Measurements from ENCODE around the gene BCL11B.

BCL11B gene

GRCh38 chr14:99254328-99255009 is 17.5 kb downstream of the BCL11B start:
- H3K4me3 ChIP-seq (replicated peaks; ENCODE audit: low read depth, low read length): no peak overlapping the region
- TF ChIP-seq, protein P1, sequence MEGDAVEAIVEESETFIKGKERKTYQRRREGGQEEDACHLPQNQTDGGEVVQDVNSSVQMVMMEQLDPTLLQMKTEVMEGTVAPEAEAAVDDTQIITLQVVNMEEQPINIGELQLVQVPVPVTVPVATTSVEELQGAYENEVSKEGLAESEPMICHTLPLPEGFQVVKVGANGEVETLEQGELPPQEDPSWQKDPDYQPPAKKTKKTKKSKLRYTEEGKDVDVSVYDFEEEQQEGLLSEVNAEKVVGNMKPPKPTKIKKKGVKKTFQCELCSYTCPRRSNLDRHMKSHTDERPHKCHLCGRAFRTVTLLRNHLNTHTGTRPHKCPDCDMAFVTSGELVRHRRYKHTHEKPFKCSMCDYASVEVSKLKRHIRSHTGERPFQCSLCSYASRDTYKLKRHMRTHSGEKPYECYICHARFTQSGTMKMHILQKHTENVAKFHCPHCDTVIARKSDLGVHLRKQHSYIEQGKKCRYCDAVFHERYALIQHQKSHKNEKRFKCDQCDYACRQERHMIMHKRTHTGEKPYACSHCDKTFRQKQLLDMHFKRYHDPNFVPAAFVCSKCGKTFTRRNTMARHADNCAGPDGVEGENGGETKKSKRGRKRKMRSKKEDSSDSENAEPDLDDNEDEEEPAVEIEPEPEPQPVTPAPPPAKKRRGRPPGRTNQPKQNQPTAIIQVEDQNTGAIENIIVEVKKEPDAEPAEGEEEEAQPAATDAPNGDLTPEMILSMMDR (IDR thresholded peaks at IDR 0.05; ENCODE audit: low read depth, low read length, missing control alignments): no peak
- DNase-seq (ENCODE audit: extremely low read depth, low read depth): no peak

- no peak for DNase-seq (ENCODE audit: extremely low read depth, low read depth)
- TF ChIP-seq, protein P1 (IDR thresholded peaks at IDR 0.05; ENCODE audit: low read depth, low read length, missing control alignments): no peak
- no peak overlapping the region for H3K4me3 ChIP-seq (replicated peaks; ENCODE audit: low read depth, low read length)
Observed at GRCh38 chr14:99253890-99254289, 18.1 kb downstream of the BCL11B start.

GRCh38 chr14:99252940-99253868 is 18.8 kb downstream of the BCL11B start:
- no peak for DNase-seq (ENCODE audit: extremely low read depth, low read depth)
- H3K4me3 ChIP-seq (replicated peaks; ENCODE audit: low read depth, low read length): no peak overlapping the region
- TF ChIP-seq, protein P1 (IDR thresholded peaks at IDR 0.05; ENCODE audit: low read depth, low read length, missing control alignments): no peak

DNA sequence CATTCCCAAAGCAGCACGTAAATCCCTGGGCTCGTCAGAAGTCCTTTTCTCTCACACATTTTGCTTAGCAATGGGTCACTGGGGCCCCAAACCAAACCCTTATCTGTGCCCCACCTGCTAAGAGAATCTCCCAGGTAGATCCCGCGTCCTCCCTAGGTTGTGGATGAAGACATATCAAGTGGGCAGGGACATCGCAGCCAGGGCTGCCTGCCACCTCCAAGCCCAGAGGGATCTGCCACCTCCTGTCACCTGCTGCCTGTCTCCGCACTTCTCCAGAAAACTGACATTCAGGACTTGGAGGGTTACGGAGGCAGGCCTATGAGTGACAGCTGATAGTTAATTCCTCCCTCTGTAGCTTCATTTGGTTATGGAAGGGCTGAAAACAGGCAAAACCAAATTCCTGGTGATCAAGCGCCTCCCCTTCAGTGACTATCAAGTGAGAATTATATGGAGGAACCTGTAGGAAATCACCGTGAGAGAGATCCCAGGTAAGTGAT is 19.5 kb downstream of the BCL11B start:
- DNase-seq (ENCODE audit: extremely low read depth, low read depth): no peak
- H3K4me3 ChIP-seq (replicated peaks; ENCODE audit: low read depth, low read length): no peak overlapping the region
- TF ChIP-seq, protein P1 (IDR thresholded peaks at IDR 0.05; ENCODE audit: low read depth, low read length, missing control alignments): no peak

DNA sequence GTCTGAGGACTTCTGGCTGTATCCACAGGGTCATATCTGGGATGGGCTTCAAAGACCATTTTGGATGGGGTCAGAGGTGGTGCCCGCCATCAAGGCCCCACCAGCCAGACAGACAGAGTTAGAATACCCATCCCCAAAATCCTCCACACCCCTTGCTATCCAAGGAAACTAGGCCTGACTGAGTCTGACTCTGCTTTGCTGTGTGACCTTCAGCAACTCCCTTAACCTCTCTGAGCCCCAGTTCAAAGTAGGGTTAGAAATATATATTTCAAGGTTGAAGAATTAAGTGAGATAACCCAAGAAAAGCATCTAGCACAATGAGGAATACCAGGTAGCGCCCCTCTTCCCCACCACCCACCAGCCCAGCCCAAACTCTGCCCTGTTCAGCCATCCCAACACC is 20.3 kb downstream of the BCL11B start:
- DNase-seq (ENCODE audit: extremely low read depth, low read depth): no peak
- H3K4me3 ChIP-seq (replicated peaks; ENCODE audit: low read depth, low read length): no peak overlapping the region
- TF ChIP-seq, protein P1 (IDR thresholded peaks at IDR 0.05; ENCODE audit: low read depth, low read length, missing control alignments): no peak

DNA sequence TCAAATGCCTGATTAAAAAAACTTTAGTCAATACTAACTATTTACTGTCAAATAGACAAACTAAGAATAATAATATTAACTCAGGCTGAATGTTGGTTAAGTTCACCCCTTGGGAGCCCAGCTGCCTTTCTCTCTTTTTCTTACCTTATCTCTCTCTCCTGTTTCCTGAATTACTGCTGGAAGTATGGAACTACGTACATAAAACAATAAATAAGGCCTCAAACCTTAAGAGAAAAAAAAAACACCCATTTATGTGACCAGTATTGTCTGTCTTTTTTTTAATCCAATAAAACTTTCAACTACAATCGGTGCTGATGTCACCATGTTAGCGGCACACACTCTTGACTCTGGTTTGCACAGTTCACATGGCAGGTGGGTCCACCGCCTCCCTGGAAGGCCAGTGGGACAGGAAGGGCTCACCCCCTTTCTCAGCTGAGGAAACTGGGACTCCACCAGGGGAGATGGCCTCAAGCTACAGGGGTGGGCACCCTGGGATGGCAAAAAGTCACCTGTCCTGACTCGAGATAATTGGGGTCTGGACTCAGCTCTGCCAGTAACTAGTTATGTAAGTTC is 21.3 kb downstream of the BCL11B start:
- no peak overlapping the region for H3K4me3 ChIP-seq (replicated peaks; ENCODE audit: low read depth, low read length)
- TF ChIP-seq, protein P1 (IDR thresholded peaks at IDR 0.05; ENCODE audit: low read depth, low read length, missing control alignments): no peak
- DNase-seq (ENCODE audit: extremely low read depth, low read depth): no peak

Data from HFF-Myc (cell line).